PFSK-1 (cell line): ENCODE results near the gene MPIG6B.

Experiments used
- FOXP2 ChIP-seq: optimal IDR thresholded peaks from 2 replicates; pipeline ENCODE3; 2011; ENCODE audit warnings: borderline replicate concordance, control low read depth, inconsistent platforms; ENCODE audit not compliant: insufficient read depth; ENCODE audit errors: extremely low read length, extremely low read depth
- POLR2AphosphoS5 ChIP-seq: IDR thresholded peaks from 2 replicates; pipeline ENCODE4 v1.6.1; 2012; ENCODE audit warnings: low read depth, mild to moderate bottlenecking, control low read depth, low read length, moderate library complexity
- REST ChIP-seq, 2 experiments: IDR thresholded peaks; 2 replicates each; pipeline versions ENCODE4 v1.6.1 to v1.8.0; 2011 to 2012; ENCODE audit warnings: low read depth in 2 of 2, low read length in 2 of 2, control low read depth in 1 of 2, inconsistent platforms in 1 of 2, mild to moderate bottlenecking in 1 of 2, moderate library complexity in 1 of 2; ENCODE audit not compliant: insufficient read depth in 1 of 2
- SIN3A ChIP-seq: IDR thresholded peaks from 2 replicates; pipeline ENCODE4 v1.6.1; 2012; ENCODE audit warnings: mild to moderate bottlenecking, low read length, moderate library complexity, borderline replicate concordance; ENCODE audit not compliant: insufficient read depth
- TAF1 ChIP-seq: IDR thresholded peaks from 2 replicates; pipeline ENCODE4 v1.6.1; 2012; ENCODE audit warnings: low read length, control low read depth, borderline replicate concordance; ENCODE audit not compliant: insufficient read depth

- TF ChIP-seq POLR2AphosphoS5 (no peak), SIN3A (no peak), TAF1 (no peak), REST (IDR thresholded peaks at IDR 0.05; ENCODE audit: insufficient read depth in 1 of 2, low read depth in 2 of 2, low read length in 2 of 2) (no peak), FOXP2 (no peak)
Measured at GRCh38 chr6:31767096-31767645, 44.0 kb downstream of the MPIG6B start.
